ENCODE data around the gene PRDM15. TPM values are rescaled to one million over a fixed set of nuclear protein-coding genes. Genes with fewer than 3 reads are reported as not detected.

Gene PRDM15
- total RNA-seq, 4 donors from 2014 or later = 5.3 to 6.8 (median 5.8) TPM

GRCh38 chr21:41891132-41891531 lies 12.0 kb upstream of the PRDM15 start:
- TF ChIP-seq, protein P1, sequence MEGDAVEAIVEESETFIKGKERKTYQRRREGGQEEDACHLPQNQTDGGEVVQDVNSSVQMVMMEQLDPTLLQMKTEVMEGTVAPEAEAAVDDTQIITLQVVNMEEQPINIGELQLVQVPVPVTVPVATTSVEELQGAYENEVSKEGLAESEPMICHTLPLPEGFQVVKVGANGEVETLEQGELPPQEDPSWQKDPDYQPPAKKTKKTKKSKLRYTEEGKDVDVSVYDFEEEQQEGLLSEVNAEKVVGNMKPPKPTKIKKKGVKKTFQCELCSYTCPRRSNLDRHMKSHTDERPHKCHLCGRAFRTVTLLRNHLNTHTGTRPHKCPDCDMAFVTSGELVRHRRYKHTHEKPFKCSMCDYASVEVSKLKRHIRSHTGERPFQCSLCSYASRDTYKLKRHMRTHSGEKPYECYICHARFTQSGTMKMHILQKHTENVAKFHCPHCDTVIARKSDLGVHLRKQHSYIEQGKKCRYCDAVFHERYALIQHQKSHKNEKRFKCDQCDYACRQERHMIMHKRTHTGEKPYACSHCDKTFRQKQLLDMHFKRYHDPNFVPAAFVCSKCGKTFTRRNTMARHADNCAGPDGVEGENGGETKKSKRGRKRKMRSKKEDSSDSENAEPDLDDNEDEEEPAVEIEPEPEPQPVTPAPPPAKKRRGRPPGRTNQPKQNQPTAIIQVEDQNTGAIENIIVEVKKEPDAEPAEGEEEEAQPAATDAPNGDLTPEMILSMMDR (IDR thresholded peaks at IDR 0.05; ENCODE audit: low read depth) = no peak

DNA sequence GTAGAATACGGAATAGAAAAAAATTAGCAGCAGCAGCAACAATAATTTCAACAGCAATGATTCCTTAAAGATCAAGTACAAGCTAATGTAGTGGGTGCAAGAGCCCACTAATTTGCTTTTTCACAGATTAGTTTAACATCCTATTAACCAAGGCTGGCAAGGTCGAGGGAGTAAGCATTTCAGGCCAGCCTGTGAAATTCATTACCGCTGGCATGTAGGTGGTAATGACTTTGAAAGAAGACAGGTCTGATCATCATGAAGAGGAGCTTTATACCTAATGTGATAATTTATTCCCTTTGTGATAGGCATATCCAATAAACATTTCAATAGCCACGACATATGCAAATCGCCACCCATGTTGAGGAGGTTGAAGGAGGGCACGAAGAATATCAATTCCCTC lies 11.2 kb upstream of the PRDM15 start:
- TF ChIP-seq, protein P1 (IDR thresholded peaks at IDR 0.05; ENCODE audit: low read depth) = no peak

DNA sequence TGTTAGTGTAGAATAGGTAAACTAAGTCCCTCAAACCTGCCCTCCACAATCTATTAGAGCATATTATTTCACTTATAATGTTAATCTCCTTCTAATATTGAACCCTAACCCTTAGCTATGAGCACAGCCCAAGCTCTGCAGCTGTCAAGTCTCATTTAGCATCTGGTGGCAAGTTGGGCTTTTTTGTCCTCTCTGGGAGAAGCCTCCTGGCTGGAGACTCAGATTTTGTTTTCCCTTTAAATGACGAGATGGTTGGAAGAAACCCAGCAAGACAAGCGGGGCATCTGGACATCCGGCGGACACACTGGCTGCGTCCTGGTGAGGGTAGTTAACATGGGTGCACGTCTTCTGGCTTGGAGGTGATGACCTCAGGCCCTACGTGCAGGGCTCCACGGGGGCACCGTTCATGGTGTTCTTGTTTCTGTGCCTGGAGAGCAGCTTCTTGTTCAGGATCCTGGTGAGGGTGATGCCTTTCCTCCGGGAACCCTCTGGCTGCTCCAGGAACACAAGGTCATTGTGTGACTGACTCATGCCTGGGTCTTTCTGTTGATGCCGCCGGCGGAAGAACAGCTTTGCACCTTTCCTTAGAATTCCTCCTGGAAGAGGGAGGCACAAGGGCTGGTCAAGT lies 9.7 kb upstream of the PRDM15 start:
- TF ChIP-seq, protein P1 (IDR thresholded peaks at IDR 0.05; ENCODE audit: low read depth) = no peak

- TF ChIP-seq, protein P1 (IDR thresholded peaks at IDR 0.05; ENCODE audit: low read depth) = no peak
Measured at GRCh38 chr21:41887667-41888066, 8.5 kb upstream of the PRDM15 start.

GRCh38 chr21:41886328-41886727 lies 7.2 kb upstream of the PRDM15 start:
- TF ChIP-seq, protein P1 (IDR thresholded peaks at IDR 0.05; ENCODE audit: low read depth) = no peak

DNA sequence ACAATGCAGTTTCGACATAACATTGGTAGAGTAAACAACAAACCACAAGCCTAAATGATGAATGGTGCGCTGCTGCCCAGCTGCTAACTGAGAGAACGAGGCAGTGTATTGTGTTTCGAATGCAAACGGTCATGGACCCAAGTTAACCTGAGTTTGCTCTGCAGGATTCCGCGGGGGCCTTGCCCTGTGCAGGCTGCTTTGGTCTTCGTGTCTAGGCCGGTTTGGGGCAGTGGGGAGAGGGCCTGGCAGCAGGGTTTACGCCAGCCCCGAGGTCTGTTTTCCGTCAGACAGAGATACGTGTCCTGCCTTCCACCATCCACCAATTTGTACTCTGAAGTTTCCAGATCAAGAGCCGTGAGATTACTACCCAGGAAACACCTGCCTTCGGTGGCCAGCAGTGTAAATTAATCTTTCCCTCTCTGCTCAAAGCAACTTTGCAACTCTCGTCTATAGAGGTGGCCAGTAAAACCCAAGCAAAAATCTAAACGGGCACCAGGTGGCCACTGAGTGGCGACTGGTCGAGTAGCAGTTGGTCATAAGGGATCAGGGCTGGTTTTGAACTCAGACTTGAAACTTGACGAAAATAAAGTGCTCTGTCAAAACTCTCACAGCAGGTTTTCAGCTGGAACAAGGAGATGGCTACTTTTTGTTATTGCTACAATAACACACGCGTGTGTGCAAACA lies 6.3 kb upstream of the PRDM15 start:
- TF ChIP-seq, protein P1 (IDR thresholded peaks at IDR 0.05; ENCODE audit: low read depth) = no peak

DNA sequence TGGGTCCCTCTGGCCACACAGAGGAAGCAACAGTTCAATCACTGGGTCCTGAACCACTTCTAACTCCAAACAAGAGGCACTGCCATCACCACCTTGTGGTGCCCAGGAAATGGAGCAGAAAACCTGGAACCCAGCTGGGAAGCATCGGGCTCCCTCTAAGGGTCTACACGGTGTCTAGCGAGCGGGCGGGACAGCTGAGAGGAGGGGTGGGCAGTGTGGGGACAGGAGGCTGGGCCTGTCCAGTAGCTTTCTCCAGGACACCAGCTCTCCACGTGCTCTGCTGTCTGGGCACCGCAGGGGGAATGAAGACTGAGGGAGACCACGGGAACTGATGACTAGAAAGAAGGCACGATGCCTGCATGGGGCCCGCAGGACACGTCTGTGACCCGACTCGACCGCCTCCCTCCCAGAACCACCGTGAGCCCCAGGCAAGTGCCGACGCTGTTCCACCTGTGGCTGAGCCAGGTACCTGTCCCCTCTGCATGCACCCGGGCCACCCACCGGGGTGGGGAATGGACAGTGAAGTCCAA lies 5.4 kb upstream of the PRDM15 start:
- TF ChIP-seq, protein P1 (IDR thresholded peaks at IDR 0.05; ENCODE audit: low read depth) = no peak

Measured in subcutaneous adipose tissue (tissue), 4 donors.